GM18498 (cell line): ENCODE results near the gene FMNL2.
"Not testable (repeated sequence)": the region's sequence is repeated elsewhere in the genome, so short reads cannot be mapped to it uniquely, and the experiment has no call there.

Experiments
- ATAC-seq: cut with Tn5 transposase; IDR thresholded peaks from one replicate; pipeline ENCODE4 v1.9.1; 2021; ENCODE audit warnings: mild to moderate bottlenecking, moderate library complexity; ENCODE audit not compliant: unreplicated experiment

The FMNL2 gene

GRCh38 chr2:152335016-152335725 lies at the start of gene FMNL2:
Gene FMNL2 (plus strand): TSS chr2:152335174.
- ATAC-seq: peak; percentile 89

GRCh38 chr2:152292991-152293390 lies 42.0 kb upstream of the FMNL2 start:
- no peak for ATAC-seq

GRCh38 chr2:152297715-152298114 lies 37.3 kb upstream of the FMNL2 start:
- ATAC-seq: no peak

- no peak for ATAC-seq
Observed at GRCh38 chr2:152298754-152299153, 36.2 kb upstream of the FMNL2 start.

GRCh38 chr2:152301131-152301530 lies 33.8 kb upstream of the FMNL2 start:
- ATAC-seq: no peak

GRCh38 chr2:152303951-152304350 lies 31.0 kb upstream of the FMNL2 start:
- ATAC-seq: no peak

- ATAC-seq: no peak
Observed at GRCh38 chr2:152304836-152305235, 30.1 kb upstream of the FMNL2 start.

GRCh38 chr2:152307863-152308262 lies 27.1 kb upstream of the FMNL2 start:
- no peak for ATAC-seq

- no peak for ATAC-seq
Observed at GRCh38 chr2:152309352-152310214, 25.4 kb upstream of the FMNL2 start.

GRCh38 chr2:152319822-152320570 lies 15.0 kb upstream of the FMNL2 start:
- ATAC-seq: no peak

GRCh38 chr2:152320814-152321213 lies 14.2 kb upstream of the FMNL2 start:
- no peak for ATAC-seq

GRCh38 chr2:152322222-152322621 lies 12.8 kb upstream of the FMNL2 start:
- ATAC-seq: no peak

GRCh38 chr2:152325126-152325525 lies 9.8 kb upstream of the FMNL2 start:
- ATAC-seq: not testable (repeated sequence)

- no peak for ATAC-seq
Observed at GRCh38 chr2:152326710-152327109, 8.3 kb upstream of the FMNL2 start.

- ATAC-seq: no peak
Observed at GRCh38 chr2:152328013-152328412, 7.0 kb upstream of the FMNL2 start.

- ATAC-seq: no peak
Observed at GRCh38 chr2:152330235-152330866, 4.6 kb upstream of the FMNL2 start.

GRCh38 chr2:152334701-152335015 lies 316 bp upstream of the FMNL2 start:
- ATAC-seq: no peak

- peak; percentile 14 for ATAC-seq
Observed at GRCh38 chr2:152335726-152336118, 748 bp downstream of the FMNL2 start.

- ATAC-seq: peak; percentile 34
Observed at GRCh38 chr2:152336119-152336853, 1.3 kb downstream of the FMNL2 start.

- no peak for ATAC-seq
Observed at GRCh38 chr2:152336854-152337510, 2.0 kb downstream of the FMNL2 start.
